ENCODE data around the gene CELSR2. TPM values are rescaled to one million over a fixed set of nuclear protein-coding genes. Genes with fewer than 3 reads are reported as not detected.

Gene CELSR2
- total RNA-seq, 2 donors from 2014 or later = 7.3 to 7.5 TPM

GRCh38 chr1:109254621-109255096, 5.3 kb downstream of the CELSR2 start:
- DNase-seq = no peak

GRCh38 chr1:109255097-109255651, 5.8 kb downstream of the CELSR2 start:
- H3K4me1 ChIP-seq = peaks cover 29% of the 10 kb centered on the region
- TF ChIP-seq CTCF (IDR thresholded peaks at IDR 0.05) (no peak), POLR2A (IDR thresholded peaks at IDR 0.05) (no peak)
- no peak for ATAC-seq
- 65 to 75% methylated on average over 14 to 15 of the region's 15 CpGs for WGBS, 2 donors
- no peak for DNase-seq
- H3K4me3 ChIP-seq = no peak overlapping the region
- no peaks in the 10 kb centered on the region for H3K27me3 ChIP-seq
- H3K9me3 ChIP-seq = no peaks in the 10 kb centered on the region
- no peaks in the 10 kb centered on the region for H3K36me3 ChIP-seq (replicated peaks in 1 of 2; ENCODE audit: insufficient read depth in 1 of 2, low read depth in 2 of 2)
- H3K27ac ChIP-seq = peak overlapping the region in 1 of 4 donors; percentile 69
- intact Hi-C loops (cut with DNase I) = no loop called here

More at GRCh38 chr1:109254621-109255096, 5.3 kb downstream of the CELSR2 start:
- H3K4me1 ChIP-seq = peaks cover 32% of the 10 kb centered on the region
- H3K4me3 ChIP-seq = no peak overlapping the region
- no peak for ATAC-seq
- intact Hi-C loops (cut with DNase I) = no loop called here
- H3K27ac ChIP-seq = peak overlapping the region in 2 of 4 donors; percentile 69 to 73
- no peak for TF ChIP-seq CTCF (IDR thresholded peaks at IDR 0.05)
- no peak for TF ChIP-seq POLR2A (IDR thresholded peaks at IDR 0.05)
- H3K36me3 ChIP-seq (replicated peaks in 1 of 2; ENCODE audit: insufficient read depth in 1 of 2, low read depth in 2 of 2) = no peaks in the 10 kb centered on the region
- no peaks in the 10 kb centered on the region for H3K27me3 ChIP-seq
- no peaks in the 10 kb centered on the region for H3K9me3 ChIP-seq
- 74 to 76% methylated on average over 6 of the region's 7 CpGs for WGBS, 2 donors

GRCh38 chr1:109255678-109256077, 6.3 kb downstream of the CELSR2 start:
- no peak overlapping the region for H3K4me3 ChIP-seq
- 70 to 92% methylated on average over 3 to 5 of the region's 5 CpGs for WGBS, 2 donors
- TF ChIP-seq POLR2A (IDR thresholded peaks at IDR 0.05) (no peak), CTCF (IDR thresholded peaks at IDR 0.05) (no peak)
- H3K27me3 ChIP-seq = no peaks in the 10 kb centered on the region
- DNase-seq = no peak
- intact Hi-C loops (cut with DNase I) = no loop called here
- no peak for ATAC-seq
- no peak overlapping the region for H3K27ac ChIP-seq
- H3K9me3 ChIP-seq = no peaks in the 10 kb centered on the region
- H3K36me3 ChIP-seq (replicated peaks in 1 of 2; ENCODE audit: insufficient read depth in 1 of 2, low read depth in 2 of 2) = no peaks in the 10 kb centered on the region
- H3K4me1 ChIP-seq = peaks cover 24% of the 10 kb centered on the region

- Histone ChIP-seq H3K9me3 (no peaks in the 10 kb centered on the region), H3K36me3 (replicated peaks in 1 of 2; ENCODE audit: insufficient read depth in 1 of 2, low read depth in 2 of 2) (no peaks in the 10 kb centered on the region), H3K4me1 (peaks cover 21% of the 10 kb centered on the region), H3K27me3 (no peaks in the 10 kb centered on the region), H3K27ac (no peak overlapping the region), H3K4me3 (no peak overlapping the region)
- DNase-seq (no peak), ATAC-seq (no peak)
- TF ChIP-seq POLR2A (IDR thresholded peaks at IDR 0.05) = no peak
- TF ChIP-seq CTCF (IDR thresholded peaks at IDR 0.05) = no peak
- WGBS, 2 donors = 80% methylated on average over 7 of the region's 7 CpGs
- intact Hi-C loops (cut with DNase I) = no loop called here
Observed at GRCh38 chr1:109256085-109256484, 6.7 kb downstream of the CELSR2 start.
